Activated CD8-positive, alpha-beta memory T cell treated with anti-CD3 and anti-CD28 coated beads, Interleukin-2, amount 50 U/mL, for 4 hours (primary cell): Measurements from ENCODE around the gene SPON2.

Experiments
- DNase-seq: peaks from one replicate; pipeline ENCODE4 v3.0.0-alpha.2; 2020

The SPON2 gene

GRCh38 chr4:1208266-1208961 is 36.0 kb upstream of the SPON2 start:
- no peak for DNase-seq

GRCh38 chr4:1207603-1208265 is 35.4 kb upstream of the SPON2 start:
- DNase-seq: no peak

- DNase-seq: peak; percentile 11
These were observed 34.7 kb upstream of the SPON2 start for GRCh38 chr4:1207157-1207470.

- DNase-seq: peak; percentile 13
These were observed 34.1 kb upstream of the SPON2 start for GRCh38 chr4:1206299-1207156.

- peak; percentile 15 for DNase-seq
These were observed 33.4 kb upstream of the SPON2 start for GRCh38 chr4:1205586-1206298.

GRCh38 chr4:1204828-1205585 is 32.6 kb upstream of the SPON2 start:
- peak; percentile 13 for DNase-seq

GRCh38 chr4:1204286-1204827 is 32.0 kb upstream of the SPON2 start:
- no peak for DNase-seq

- peak; percentile 12 for DNase-seq
These were observed 30.7 kb upstream of the SPON2 start for GRCh38 chr4:1203026-1203616.

- no peak for DNase-seq
These were observed 30.2 kb upstream of the SPON2 start for GRCh38 chr4:1202526-1203011.

GRCh38 chr4:1201851-1202525 is 29.6 kb upstream of the SPON2 start:
- peak; percentile 75 for DNase-seq

- peak; percentile 16 for DNase-seq
These were observed 28.1 kb upstream of the SPON2 start for GRCh38 chr4:1200425-1201035.

- DNase-seq: no peak
These were observed 27.4 kb upstream of the SPON2 start for GRCh38 chr4:1199556-1200331.

- no peak for DNase-seq
These were observed 25.9 kb upstream of the SPON2 start for GRCh38 chr4:1198098-1198844.

- DNase-seq: no peak
These were observed 24.2 kb upstream of the SPON2 start for GRCh38 chr4:1196421-1197183.

- DNase-seq: no peak
These were observed 23.6 kb upstream of the SPON2 start for GRCh38 chr4:1195891-1196401.

- DNase-seq: peak; percentile 13
These were observed 22.8 kb upstream of the SPON2 start for GRCh38 chr4:1195109-1195671.
